H1 (cell line): ENCODE data around the gene WDR6.

ENCODE experiments used
- ASH2L ChIP-seq: fragments of 200-600, 300-600 bp; sonication (generic); IDR thresholded peaks from one replicate; pipeline ENCODE4 v1.7.1; 2017; ENCODE audit warnings: low read length
- CEBPB ChIP-seq: IDR thresholded peaks from 2 replicates; pipeline ENCODE4 v1.6.1; 2012; ENCODE audit warnings: low read depth, low read length
- EZH2 ChIP-seq: fragments of 200-600 bp; sonication (generic); IDR thresholded peaks from 2 replicates; pipeline ENCODE4 v1.7.1; 2012; ENCODE audit warnings: low read depth, mild to moderate bottlenecking, moderate library complexity, low read length, inconsistent platforms; ENCODE audit not compliant: severe bottlenecking
- POLR2A ChIP-seq, 2 experiments: IDR thresholded peaks; 1 replicate in 1 of 2; 2 replicates in 1 of 2; pipeline ENCODE4 v1.6.1; 2011; ENCODE audit warnings: low read depth in 2 of 2, low read length in 2 of 2, mild to moderate bottlenecking in 2 of 2; ENCODE audit errors: control extremely low read depth in 1 of 2
- SP1 ChIP-seq: IDR thresholded peaks from 2 replicates; pipeline ENCODE4 v1.6.1; 2011; ENCODE audit warnings: low read depth, low read length
- SRF ChIP-seq: IDR thresholded peaks from 2 replicates; pipeline ENCODE4 v1.6.1; 2011; ENCODE audit warnings: mild to moderate bottlenecking, low read depth, low read length, moderate library complexity
- TAF1 ChIP-seq: IDR thresholded peaks from 2 replicates; pipeline ENCODE4 v1.6.1; 2011; ENCODE audit warnings: mild to moderate bottlenecking, low read depth, low read length
- ZNF274 ChIP-seq: IDR thresholded peaks from 2 replicates; pipeline ENCODE4 v1.7.0; 2012; ENCODE audit warnings: low read length, borderline replicate concordance; ENCODE audit errors: extremely low read depth
- TF ChIP-seq, protein P1 (sequence below), 3 experiments: IDR thresholded peaks; 1 replicate in 2 of 3; 2 replicates in 1 of 3; pipeline versions ENCODE4 v1.5.1 to v1.6.1; 2011; ENCODE audit warnings: low read length in 3 of 3, mild to moderate bottlenecking in 3 of 3, inconsistent platforms in 2 of 3, low read depth in 1 of 3, moderate library complexity in 1 of 3; ENCODE audit not compliant: insufficient read depth in 1 of 3; ENCODE audit errors: control extremely low read depth in 1 of 3

- TF ChIP-seq, protein P1, sequence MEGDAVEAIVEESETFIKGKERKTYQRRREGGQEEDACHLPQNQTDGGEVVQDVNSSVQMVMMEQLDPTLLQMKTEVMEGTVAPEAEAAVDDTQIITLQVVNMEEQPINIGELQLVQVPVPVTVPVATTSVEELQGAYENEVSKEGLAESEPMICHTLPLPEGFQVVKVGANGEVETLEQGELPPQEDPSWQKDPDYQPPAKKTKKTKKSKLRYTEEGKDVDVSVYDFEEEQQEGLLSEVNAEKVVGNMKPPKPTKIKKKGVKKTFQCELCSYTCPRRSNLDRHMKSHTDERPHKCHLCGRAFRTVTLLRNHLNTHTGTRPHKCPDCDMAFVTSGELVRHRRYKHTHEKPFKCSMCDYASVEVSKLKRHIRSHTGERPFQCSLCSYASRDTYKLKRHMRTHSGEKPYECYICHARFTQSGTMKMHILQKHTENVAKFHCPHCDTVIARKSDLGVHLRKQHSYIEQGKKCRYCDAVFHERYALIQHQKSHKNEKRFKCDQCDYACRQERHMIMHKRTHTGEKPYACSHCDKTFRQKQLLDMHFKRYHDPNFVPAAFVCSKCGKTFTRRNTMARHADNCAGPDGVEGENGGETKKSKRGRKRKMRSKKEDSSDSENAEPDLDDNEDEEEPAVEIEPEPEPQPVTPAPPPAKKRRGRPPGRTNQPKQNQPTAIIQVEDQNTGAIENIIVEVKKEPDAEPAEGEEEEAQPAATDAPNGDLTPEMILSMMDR (IDR thresholded peaks at IDR 0.05; ENCODE audit: control extremely low read depth in 1 of 3, insufficient read depth in 1 of 3, low read depth in 1 of 3, low read length in 3 of 3) = no peak
- TF ChIP-seq SP1 (no peak), EZH2 (no peak), POLR2A (IDR thresholded peaks at IDR 0.05; ENCODE audit: control extremely low read depth in 1 of 2, low read depth in 2 of 2, low read length in 2 of 2) (no peak), CEBPB (no peak), SRF (no peak), TAF1 (no peak), ASH2L (no peak), ZNF274 (no peak)
These were observed 26.9 kb upstream of the WDR6 start for GRCh38 chr3:48980295-48980694.
